ENCODE results near the gene NAT8.
"Not testable (repeated sequence)": the region's sequence is repeated elsewhere in the genome, so short reads cannot be mapped to it uniquely, and the experiment has no call there.

GRCh38 chr2:73647690-73648089, 5.5 kb upstream of the NAT8 start:
- TF ChIP-seq POLR2AphosphoS5 (IDR thresholded peaks at IDR 0.05; ENCODE audit: insufficient read depth, low read depth, low read length); EZH2 (IDR thresholded peaks at IDR 0.05; ENCODE audit: borderline replicate concordance, low read depth, low read length, severe bottlenecking); CTCF (IDR thresholded peaks at IDR 0.05; ENCODE audit: extremely low read depth in 1 of 2, insufficient read depth in 1 of 2, low read depth in 1 of 2, low read length in 2 of 2); MYC (IDR thresholded peaks at IDR 0.05; ENCODE audit: low read depth, low read length): not testable (repeated sequence)

All from endothelial cell of umbilical vein (primary cell).